IMR-90 (cell line): Measurements from ENCODE around the gene ALPI. TPM values are rescaled to one million over a fixed set of nuclear protein-coding genes. Genes with fewer than 3 reads are reported as not detected.

Experiments used
- ATAC-seq: fragments of 200-7000 bp; cut with Tn5 transposase; 2 replicates; pipeline ENCODE4 v1.9.1; 2020; ENCODE audit warnings: low read depth, mild to moderate bottlenecking, moderate library complexity
- BruUV-seq: library from RNA; stranded (reverse); fragments of 400-500 nt; replicated peaks from 2 replicates; lab custom pipeline; 2021; lab: Mats Ljungman, UMichigan
- CTCF ChIA-PET: fragments of 300-600 bp; formaldehyde crosslinking; extraction: SDS; loops from one replicate; lab custom pipeline; 2021; ENCODE audit warnings: antibody characterized with exemption; lab: Yijun Ruan, JAX
- POLR2A ChIA-PET: fragments of 300-600 bp; sonication (Branson Sonifier 250); formaldehyde crosslinking; loops from one replicate; lab custom pipeline; 2022; ENCODE audit warnings: antibody characterized with exemption; ENCODE audit not compliant: unreplicated experiment; lab: Charles Lee
- DNase-seq: peaks from one replicate; pipeline ENCODE4 v3.0.0; 2013
- H2AFZ ChIP-seq: replicated peaks from 2 replicates; pipeline ENCODE3; 2013; ENCODE audit warnings: low read length, mild to moderate bottlenecking; ENCODE audit not compliant: poor library complexity
- H2AK5ac ChIP-seq: 2 replicates; pipeline ENCODE4 v1.6.1; 2013; ENCODE audit warnings: low read depth, low read length, inconsistent platforms
- H2AK9ac ChIP-seq: replicated peaks from 2 replicates; pipeline ENCODE3; 2013; ENCODE audit warnings: mild to moderate bottlenecking, low read depth, low read length, moderate library complexity; ENCODE audit not compliant: poor library complexity
- H2BK120ac ChIP-seq: 2 replicates; pipeline ENCODE4 v1.6.1; 2013; ENCODE audit warnings: low read depth, low read length, inconsistent platforms
- H2BK15ac ChIP-seq: 3 replicates; pipeline ENCODE4 v1.6.1; 2013; ENCODE audit warnings: low read depth, low read length, inconsistent platforms
- H2BK20ac ChIP-seq: 2 replicates; pipeline ENCODE4 v1.6.1; 2013; ENCODE audit warnings: low read depth, mild to moderate bottlenecking, inconsistent platforms, low read length, moderate library complexity
- H2BK5ac ChIP-seq: 2 replicates; pipeline ENCODE4 v1.6.1; 2013; ENCODE audit warnings: mild to moderate bottlenecking, low read depth, low read length, inconsistent platforms; ENCODE audit not compliant: poor library complexity, severe bottlenecking
- H3K14ac ChIP-seq: replicated peaks from 2 replicates; pipeline ENCODE4 v1.6.1; 2013; ENCODE audit warnings: low read depth, low read length, inconsistent platforms
- H3K18ac ChIP-seq: 2 replicates; pipeline ENCODE4 v1.6.1; 2013; ENCODE audit warnings: low read depth, low read length, control low read depth
- H3K23ac ChIP-seq: 2 replicates; pipeline ENCODE4 v1.6.1; 2013; ENCODE audit warnings: low read depth, low read length, inconsistent platforms
- H3K27ac ChIP-seq: 2 replicates; pipeline ENCODE4 v1.5.1; 2013; ENCODE audit warnings: mild to moderate bottlenecking, control low read depth, low read length; ENCODE audit not compliant: insufficient read depth
- H3K27me3 ChIP-seq: 2 replicates; pipeline ENCODE4 v1.6.1; 2013; ENCODE audit warnings: low read length; ENCODE audit not compliant: control insufficient read depth, insufficient read depth
- H3K36me3 ChIP-seq: 2 replicates; pipeline ENCODE4 v1.6.1; 2013; ENCODE audit warnings: low read length, mixed read lengths; ENCODE audit not compliant: control insufficient read depth, insufficient read depth
- H3K4ac ChIP-seq: 2 replicates; pipeline ENCODE4 v1.6.1; 2013; ENCODE audit warnings: low read depth, low read length, inconsistent platforms
- H3K4me1 ChIP-seq: 2 replicates; pipeline ENCODE4 v1.6.1; 2013; ENCODE audit warnings: low read length, mixed read lengths; ENCODE audit not compliant: control insufficient read depth, insufficient read depth
- H3K4me2 ChIP-seq: 2 replicates; pipeline ENCODE4 v1.6.1; 2013; ENCODE audit warnings: low read depth, mild to moderate bottlenecking, control low read depth, low read length, moderate library complexity
- H3K4me3 ChIP-seq: 2 replicates; pipeline ENCODE4 v1.5.1; 2013; ENCODE audit warnings: low read depth, mild to moderate bottlenecking, control low read depth, low read length, moderate library complexity; ENCODE audit not compliant: insufficient read depth
- H3K56ac ChIP-seq: 2 replicates; pipeline ENCODE4 v1.6.1; 2013; ENCODE audit warnings: low read length, inconsistent platforms; ENCODE audit not compliant: insufficient read depth; ENCODE audit errors: extremely low read depth
- H3K79me1 ChIP-seq, 2 experiments: 2 replicates each; pipeline ENCODE4 v1.6.1; 2013; ENCODE audit warnings: low read length in 2 of 2, inconsistent platforms in 1 of 2, low read depth in 1 of 2
- H3K9ac ChIP-seq: 2 replicates; pipeline ENCODE4 v1.6.1; 2013; ENCODE audit warnings: low read depth, low read length, control low read depth
- H3K9me1 ChIP-seq: 2 replicates; pipeline ENCODE4 v1.6.1; 2013; ENCODE audit warnings: low read length, inconsistent platforms; ENCODE audit not compliant: insufficient read depth
- H3K9me3 ChIP-seq: 2 replicates; pipeline ENCODE4 v1.6.1; 2013; ENCODE audit warnings: low read length; ENCODE audit not compliant: control insufficient read depth, insufficient read depth
- H4K20me1 ChIP-seq: 2 replicates; pipeline ENCODE4 v1.6.1; 2013; ENCODE audit warnings: low read length, inconsistent platforms; ENCODE audit not compliant: insufficient read depth
- H4K5ac ChIP-seq: 2 replicates; pipeline ENCODE4 v1.6.1; 2013; ENCODE audit warnings: mild to moderate bottlenecking, low read depth, low read length, control low read depth
- H4K8ac ChIP-seq, 2 experiments: 2 replicates each; pipeline ENCODE4 v1.6.1; 2013; ENCODE audit warnings: low read depth in 2 of 2, low read length in 2 of 2, control low read depth in 1 of 2, inconsistent platforms in 1 of 2
- H4K91ac ChIP-seq: 2 replicates; pipeline ENCODE4 v1.6.1; 2013; ENCODE audit warnings: low read depth, low read length, inconsistent platforms; ENCODE audit not compliant: insufficient read depth
- BHLHE40 ChIP-seq: fragments of 150-350 bp; IDR thresholded peaks from 2 replicates; pipeline ENCODE4 v1.6.1; 2016; ENCODE audit warnings: mild to moderate bottlenecking, low read depth, low read length
- CEBPB ChIP-seq: IDR thresholded peaks from 2 replicates; pipeline ENCODE4 v1.6.1; 2012; ENCODE audit warnings: low read depth, low read length, improper control_type of control experiment
- CHD1 ChIP-seq: IDR thresholded peaks from 2 replicates; pipeline ENCODE4 v1.6.1; 2012; ENCODE audit warnings: low read depth, low read length, improper control_type of control experiment
- CTCF ChIP-seq: conservative IDR thresholded peaks from 2 replicates; pipeline ENCODE4 v1.5.1; 2012; ENCODE audit warnings: mild to moderate bottlenecking, low read depth, low read length, improper control_type of control experiment
- ELK1 ChIP-seq: fragments of 150-350 bp; IDR thresholded peaks from 2 replicates; pipeline ENCODE4 v1.6.1; 2016; ENCODE audit warnings: low read depth, mild to moderate bottlenecking, low read length, moderate library complexity, borderline replicate concordance
- FOS ChIP-seq: fragments of 150-350 bp; IDR thresholded peaks from 2 replicates; pipeline ENCODE4 v1.6.1; 2016; ENCODE audit warnings: low read depth, low read length
- MAFK ChIP-seq: IDR thresholded peaks from 2 replicates; pipeline ENCODE4 v1.6.1; 2012; ENCODE audit warnings: low read depth, low read length, improper control_type of control experiment
- MAZ ChIP-seq: IDR thresholded peaks from 2 replicates; pipeline ENCODE4 v1.6.1; 2012; ENCODE audit warnings: low read depth, mild to moderate bottlenecking, low read length, improper control_type of control experiment, moderate library complexity, borderline replicate concordance
- MXI1 ChIP-seq: IDR thresholded peaks from 2 replicates; pipeline ENCODE4 v1.6.1; 2012; ENCODE audit warnings: low read depth, mild to moderate bottlenecking, low read length, moderate library complexity, borderline replicate concordance
- NFE2L2 ChIP-seq: fragments of 150-350 bp; IDR thresholded peaks from 2 replicates; pipeline ENCODE4 v1.6.1; 2016; ENCODE audit warnings: low read depth, mild to moderate bottlenecking, low read length
- POLR2A ChIP-seq: IDR thresholded peaks from 2 replicates; pipeline ENCODE4 v1.6.1; 2012; ENCODE audit warnings: mild to moderate bottlenecking, low read depth, low read length
- RAD21 ChIP-seq: IDR thresholded peaks from 2 replicates; pipeline ENCODE4 v1.6.1; 2012; ENCODE audit warnings: low read length, improper control_type of control experiment
- RCOR1 ChIP-seq: IDR thresholded peaks from 2 replicates; pipeline ENCODE4 v1.6.1; 2012; ENCODE audit warnings: mild to moderate bottlenecking, low read length, improper control_type of control experiment; ENCODE audit not compliant: insufficient replicate concordance
- RFX5 ChIP-seq: IDR thresholded peaks from 2 replicates; pipeline ENCODE4 v1.8.0; 2012; ENCODE audit warnings: low read depth, mild to moderate bottlenecking, low read length, moderate library complexity
- SMC3 ChIP-seq: fragments of 150-350 bp; IDR thresholded peaks from 2 replicates; pipeline ENCODE4 v1.6.1; 2016; ENCODE audit warnings: low read depth, mild to moderate bottlenecking, antibody characterized with exemption, low read length, moderate library complexity
- USF2 ChIP-seq: fragments of 150-350 bp; IDR thresholded peaks from 2 replicates; pipeline ENCODE4 v1.6.1; 2017; ENCODE audit warnings: mild to moderate bottlenecking, antibody characterized with exemption, low read length, low read depth
- WGBS, 2 experiments: methylation state at CpG; one replicate each; pipeline versions ENCODE4 v1.1.5 to v1.1.7; 2013; ENCODE audit warnings: missing lambda C conversion rate in 2 of 2; ENCODE audit not compliant: insufficient read length in 1 of 2; ENCODE audit errors: extremely low coverage in 2 of 2; 5-methylcytosine and 5-hydroxymethylcytosine counted together
- dilution Hi-C: fragments of 300-500 bp; cut with HindIII; formaldehyde crosslinking; loops from one replicate; pipeline ENCODE4 v1.14.3; 2018; ENCODE audit warnings: low sequenced_read_pairs; ENCODE audit not compliant: unreplicated experiment
- in situ Hi-C: fragments of 300-500 bp; cut with MboI; formaldehyde crosslinking; loops from 3 replicates; pipeline ENCODE4 v1.14.3; 2019; ENCODE audit warnings: low sequenced_read_pairs, inconsistent platforms, mixed read lengths
- intact Hi-C: fragments of 100-400 bp; cut with micrococcal nuclease; formaldehyde crosslinking; loops from 2 replicates; pipeline ENCODE4 v1.10.0; 2022
- polyA plus RNA-seq, 3 experiments: library from polyadenylated mRNA; depleted of rRNA; stranded (reverse); fragments of >200 nt; gene quantifications; 2 replicates each; pipeline ENCODE4 v1.2.3, GENCODE V29; 2012; ENCODE audit warnings: low replicate concordance in 1 of 3
- total RNA-seq: library from RNA; depleted of rRNA; stranded (reverse); fragments of >200 nt; gene quantifications from 2 replicates; pipeline ENCODE4 v1.2.3, GENCODE V29; 2012

The ALPI gene
- total and polyA plus RNA-seq, 2 of the 4 experiments (the other 2 are of a cell fraction) = not detected

- ChIA-PET POLR2A (no interaction called here), CTCF (no interaction called here)
- in situ Hi-C loops = no loop called here
- Histone ChIP-seq H4K8ac (no peak overlapping the region), H4K91ac (no peak overlapping the region), H3K9me3 (no peaks in the 10 kb centered on the region), H3K4ac (no peak overlapping the region), H3K23ac (no peak overlapping the region), H3K14ac (no peak overlapping the region), H3K4me3 (no peak overlapping the region), H3K4me2 (no peak overlapping the region), H2AK5ac (no peak overlapping the region), H2BK120ac (no peak overlapping the region), H3K4me1 (no peaks in the 10 kb centered on the region), H3K79me1 (no peaks in the 10 kb centered on the region), H2BK5ac (no peak overlapping the region), H3K18ac (no peak overlapping the region), H3K9ac (no peak overlapping the region), H3K27me3 (peaks cover 52% of the 10 kb centered on the region), H2AFZ (no peak overlapping the region), H4K20me1 (no peaks in the 10 kb centered on the region), H3K9me1 (no peaks in the 10 kb centered on the region), H3K36me3 (no peaks in the 10 kb centered on the region), H3K56ac (no peak overlapping the region; the same call in 1 of the 2 replicates), H2AK9ac (no peak overlapping the region), H4K5ac (no peak overlapping the region), H2BK15ac (no peak overlapping the region), H2BK20ac (no peak overlapping the region), H3K27ac (no peak overlapping the region)
- dilution Hi-C loops = no loop called here
- ATAC-seq (no peak), DNase-seq (no peak)
- 68% methylated on average over 3 of the region's 7 CpGs; no CpG with 5 or more reads in 1 of the 2 experiments for WGBS, 2 experiments
- TF ChIP-seq NFE2L2 = no peak
- no peak for TF ChIP-seq USF2
- no peak for TF ChIP-seq ELK1
- TF ChIP-seq RAD21 = no peak
- no peak for TF ChIP-seq FOS
- no peak for TF ChIP-seq POLR2A
- TF ChIP-seq CHD1 = no peak
- TF ChIP-seq RFX5 = no peak
- TF ChIP-seq MAFK = no peak
- TF ChIP-seq BHLHE40 = no peak
- no peak for TF ChIP-seq CTCF
- TF ChIP-seq MXI1 = no peak
- no peak for TF ChIP-seq SMC3
- no peak for TF ChIP-seq RCOR1
- TF ChIP-seq MAZ = no peak
- no peak for TF ChIP-seq CEBPB
- intact Hi-C loops = loop anchor here (10.0 kb wide), 1 partner anchor 603 kb away; no protein-coding TSS in a partner anchor
- BruUV-seq = no TSS peak
Observed at GRCh38 chr2:232508251-232508650, 52.3 kb downstream of the ALPI start.
